ENCODE results near the gene BZW2.

BZW2 gene

DNA sequence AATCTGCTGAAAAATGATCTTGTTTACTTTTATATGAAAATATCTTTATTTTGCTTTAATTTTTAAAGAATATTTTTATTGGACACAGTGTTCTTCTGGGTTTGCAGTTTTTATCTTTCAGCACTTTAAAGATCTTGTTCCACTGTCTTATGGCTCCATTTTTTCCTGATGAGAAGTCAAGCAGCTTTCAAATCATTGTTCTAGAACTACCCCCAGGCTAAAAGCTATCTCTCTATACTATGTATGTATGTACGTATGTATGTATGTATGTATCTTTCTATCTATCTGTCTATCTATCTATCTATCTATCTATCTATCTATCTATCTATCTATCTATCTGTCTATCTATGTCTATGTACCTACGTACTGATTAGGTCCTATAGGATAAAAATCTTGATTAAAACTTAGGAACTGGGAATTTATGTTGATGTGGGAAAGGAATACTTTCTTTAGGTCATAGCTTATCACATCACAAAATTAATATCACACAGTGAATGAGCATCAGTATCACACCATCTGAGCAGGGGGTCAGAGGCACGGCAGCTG, 72.2 kb downstream of the BZW2 start:
- TF ChIP-seq, protein P1, sequence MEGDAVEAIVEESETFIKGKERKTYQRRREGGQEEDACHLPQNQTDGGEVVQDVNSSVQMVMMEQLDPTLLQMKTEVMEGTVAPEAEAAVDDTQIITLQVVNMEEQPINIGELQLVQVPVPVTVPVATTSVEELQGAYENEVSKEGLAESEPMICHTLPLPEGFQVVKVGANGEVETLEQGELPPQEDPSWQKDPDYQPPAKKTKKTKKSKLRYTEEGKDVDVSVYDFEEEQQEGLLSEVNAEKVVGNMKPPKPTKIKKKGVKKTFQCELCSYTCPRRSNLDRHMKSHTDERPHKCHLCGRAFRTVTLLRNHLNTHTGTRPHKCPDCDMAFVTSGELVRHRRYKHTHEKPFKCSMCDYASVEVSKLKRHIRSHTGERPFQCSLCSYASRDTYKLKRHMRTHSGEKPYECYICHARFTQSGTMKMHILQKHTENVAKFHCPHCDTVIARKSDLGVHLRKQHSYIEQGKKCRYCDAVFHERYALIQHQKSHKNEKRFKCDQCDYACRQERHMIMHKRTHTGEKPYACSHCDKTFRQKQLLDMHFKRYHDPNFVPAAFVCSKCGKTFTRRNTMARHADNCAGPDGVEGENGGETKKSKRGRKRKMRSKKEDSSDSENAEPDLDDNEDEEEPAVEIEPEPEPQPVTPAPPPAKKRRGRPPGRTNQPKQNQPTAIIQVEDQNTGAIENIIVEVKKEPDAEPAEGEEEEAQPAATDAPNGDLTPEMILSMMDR (IDR thresholded peaks at IDR 0.05; ENCODE audit: low read depth, low read length, missing control alignments), result no peak
- in situ Hi-C loops (cut with HindIII; ENCODE audit: low sequenced_read_pairs), result loop anchor here (5.0 kb wide), 1 partner anchor 39 kb away; no protein-coding TSS in a partner anchor
- no peak for DNase-seq (ENCODE audit: low read depth)

DNA sequence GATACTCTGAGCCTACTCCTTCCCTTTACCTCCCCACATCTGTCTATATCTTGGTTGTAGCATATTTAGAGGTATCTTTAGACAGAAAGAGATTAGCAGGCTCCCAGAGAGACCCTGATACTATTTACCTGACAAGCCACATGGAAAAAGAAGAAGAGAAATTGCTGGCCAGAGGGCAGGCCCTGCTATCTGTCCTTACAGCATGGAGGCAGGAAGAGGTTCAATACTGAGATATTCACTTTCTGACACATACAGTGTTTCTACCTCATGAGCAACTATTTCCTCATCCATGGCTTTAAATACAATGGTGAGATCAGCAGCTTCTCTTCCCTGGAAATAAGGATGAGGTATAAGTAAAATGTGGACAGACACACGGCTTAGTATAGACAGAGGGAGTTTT, 73.7 kb downstream of the BZW2 start:
- no peak overlapping the region for H3K4me3 ChIP-seq (ENCODE audit: low read depth, low read length)
- no peak for DNase-seq (ENCODE audit: low read depth)
- in situ Hi-C loops (cut with HindIII; ENCODE audit: low sequenced_read_pairs), result loop anchor here (5.0 kb wide), 1 partner anchor 38 kb away; no protein-coding TSS in a partner anchor
- TF ChIP-seq, protein P1 (IDR thresholded peaks at IDR 0.05; ENCODE audit: low read depth, low read length, missing control alignments), result no peak

More for the DNA sequence above, 72.2 kb downstream of the BZW2 start:
- no peak overlapping the region for H3K4me3 ChIP-seq (ENCODE audit: low read depth, low read length)

DNA sequence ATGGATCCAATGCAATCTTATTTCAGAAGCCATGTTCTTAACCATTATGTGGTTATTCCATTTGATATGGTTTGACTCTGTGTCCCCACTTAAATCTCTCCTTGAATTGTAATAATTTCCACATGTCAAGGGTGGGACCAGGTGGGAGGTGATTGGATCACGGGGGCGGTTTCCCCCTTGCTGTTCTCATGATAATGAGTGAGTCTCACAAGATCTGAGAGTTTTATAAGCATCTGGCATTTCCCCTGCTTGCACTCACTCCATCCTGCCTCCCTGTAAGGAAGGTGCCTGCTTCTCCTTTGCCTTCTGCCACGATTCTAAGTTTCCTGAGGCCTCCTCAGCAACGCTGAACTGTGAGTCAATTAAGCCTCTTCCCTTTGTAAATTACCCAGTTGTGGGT, 75.6 kb downstream of the BZW2 start:
- DNase-seq (ENCODE audit: low read depth), result no peak

DNA sequence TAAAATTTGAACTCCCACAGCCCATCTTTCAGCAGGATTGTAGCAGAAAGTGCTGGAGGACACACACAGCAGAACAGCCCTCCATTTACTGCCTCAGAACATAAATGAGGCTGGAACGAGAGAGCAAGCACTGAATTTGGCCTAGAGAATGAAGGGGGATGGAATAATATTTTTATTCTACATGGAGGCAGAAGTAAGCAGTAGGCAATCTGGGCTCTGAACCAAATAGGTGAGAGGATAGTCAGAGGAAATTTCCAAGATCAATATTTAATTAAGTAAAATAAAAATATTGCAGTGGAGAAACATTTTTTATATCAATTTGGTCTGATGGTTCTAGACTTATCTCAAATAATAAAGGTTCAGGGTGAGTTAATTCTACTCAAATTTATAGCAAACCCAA, 78.4 kb downstream of the BZW2 start:
- in situ Hi-C loops (cut with HindIII; ENCODE audit: low sequenced_read_pairs), result no loop called here

More for the DNA sequence above, 75.6 kb downstream of the BZW2 start:
- in situ Hi-C loops (cut with HindIII; ENCODE audit: low sequenced_read_pairs), result no loop called here
- no peak overlapping the region for H3K4me3 ChIP-seq (ENCODE audit: low read depth, low read length)
- TF ChIP-seq, protein P1 (IDR thresholded peaks at IDR 0.05; ENCODE audit: low read depth, low read length, missing control alignments), result no peak

DNA sequence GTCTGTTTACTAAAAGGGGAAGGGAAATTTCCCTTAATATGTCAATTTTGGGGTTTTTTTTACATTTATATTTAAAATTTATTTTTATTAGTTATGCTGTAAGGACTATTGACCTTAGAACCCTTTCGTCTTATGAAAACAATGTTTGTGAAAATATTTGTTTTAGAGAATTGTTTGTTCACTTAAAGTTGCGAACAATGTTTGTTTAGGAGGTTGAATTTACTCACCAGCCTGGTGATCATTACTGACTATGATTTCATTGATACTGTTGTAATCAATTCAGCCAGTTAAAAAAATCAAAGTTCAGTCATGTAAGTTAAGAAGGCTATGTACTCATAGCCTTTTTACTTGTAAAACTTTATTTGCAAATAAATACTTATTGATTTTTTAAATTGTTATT, 80.2 kb downstream of the BZW2 start:
- TF ChIP-seq, protein P1 (IDR thresholded peaks at IDR 0.05; ENCODE audit: low read depth, low read length, missing control alignments), result no peak
- in situ Hi-C loops (cut with HindIII; ENCODE audit: low sequenced_read_pairs), result no loop called here
- H3K4me3 ChIP-seq (ENCODE audit: low read depth, low read length), result no peak overlapping the region
- DNase-seq (ENCODE audit: low read depth), result no peak

More for the DNA sequence above, 78.4 kb downstream of the BZW2 start:
- no peak for DNase-seq (ENCODE audit: low read depth)
- TF ChIP-seq, protein P1 (IDR thresholded peaks at IDR 0.05; ENCODE audit: low read depth, low read length, missing control alignments), result no peak
- H3K4me3 ChIP-seq (ENCODE audit: low read depth, low read length), result no peak overlapping the region

DNA sequence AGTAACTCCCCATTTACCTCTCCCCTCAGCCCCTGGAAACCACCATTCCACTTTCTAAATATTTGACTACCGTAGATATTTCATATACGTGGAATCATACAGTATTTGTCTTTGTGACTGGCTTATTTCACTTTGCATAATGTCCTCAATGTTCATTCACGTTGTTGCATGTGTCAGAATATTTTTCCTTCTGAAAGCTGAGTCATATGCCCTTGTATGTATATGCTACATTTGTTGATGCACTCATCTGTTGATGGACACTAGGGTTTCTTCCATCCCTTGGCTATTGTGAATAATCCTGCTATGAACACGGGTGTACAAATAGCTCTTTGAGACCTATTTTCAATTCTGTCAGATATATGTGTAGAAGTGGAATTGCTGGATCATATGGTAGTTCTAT, 81.8 kb downstream of the BZW2 start:
- in situ Hi-C loops (cut with HindIII; ENCODE audit: low sequenced_read_pairs), result no loop called here
- no peak overlapping the region for H3K4me3 ChIP-seq (ENCODE audit: low read depth, low read length)
- TF ChIP-seq, protein P1 (IDR thresholded peaks at IDR 0.05; ENCODE audit: low read depth, low read length, missing control alignments), result no peak
- DNase-seq (ENCODE audit: low read depth), result no peak

All from astrocyte of the cerebellum (primary cell).